ENCODE data around the gene KIF1A.

Gene KIF1A, protein sequence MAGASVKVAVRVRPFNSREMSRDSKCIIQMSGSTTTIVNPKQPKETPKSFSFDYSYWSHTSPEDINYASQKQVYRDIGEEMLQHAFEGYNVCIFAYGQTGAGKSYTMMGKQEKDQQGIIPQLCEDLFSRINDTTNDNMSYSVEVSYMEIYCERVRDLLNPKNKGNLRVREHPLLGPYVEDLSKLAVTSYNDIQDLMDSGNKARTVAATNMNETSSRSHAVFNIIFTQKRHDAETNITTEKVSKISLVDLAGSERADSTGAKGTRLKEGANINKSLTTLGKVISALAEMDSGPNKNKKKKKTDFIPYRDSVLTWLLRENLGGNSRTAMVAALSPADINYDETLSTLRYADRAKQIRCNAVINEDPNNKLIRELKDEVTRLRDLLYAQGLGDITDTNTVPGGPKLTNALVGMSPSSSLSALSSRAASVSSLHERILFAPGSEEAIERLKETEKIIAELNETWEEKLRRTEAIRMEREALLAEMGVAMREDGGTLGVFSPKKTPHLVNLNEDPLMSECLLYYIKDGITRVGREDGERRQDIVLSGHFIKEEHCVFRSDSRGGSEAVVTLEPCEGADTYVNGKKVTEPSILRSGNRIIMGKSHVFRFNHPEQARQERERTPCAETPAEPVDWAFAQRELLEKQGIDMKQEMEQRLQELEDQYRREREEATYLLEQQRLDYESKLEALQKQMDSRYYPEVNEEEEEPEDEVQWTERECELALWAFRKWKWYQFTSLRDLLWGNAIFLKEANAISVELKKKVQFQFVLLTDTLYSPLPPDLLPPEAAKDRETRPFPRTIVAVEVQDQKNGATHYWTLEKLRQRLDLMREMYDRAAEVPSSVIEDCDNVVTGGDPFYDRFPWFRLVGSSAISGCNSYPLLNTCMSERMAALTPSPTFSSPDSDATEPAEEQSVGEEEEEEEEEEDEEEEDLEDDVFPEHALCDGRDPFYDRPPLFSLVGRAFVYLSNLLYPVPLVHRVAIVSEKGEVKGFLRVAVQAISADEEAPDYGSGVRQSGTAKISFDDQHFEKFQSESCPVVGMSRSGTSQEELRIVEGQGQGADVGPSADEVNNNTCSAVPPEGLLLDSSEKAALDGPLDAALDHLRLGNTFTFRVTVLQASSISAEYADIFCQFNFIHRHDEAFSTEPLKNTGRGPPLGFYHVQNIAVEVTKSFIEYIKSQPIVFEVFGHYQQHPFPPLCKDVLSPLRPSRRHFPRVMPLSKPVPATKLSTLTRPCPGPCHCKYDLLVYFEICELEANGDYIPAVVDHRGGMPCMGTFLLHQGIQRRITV (N-terminal part only)

DNA sequence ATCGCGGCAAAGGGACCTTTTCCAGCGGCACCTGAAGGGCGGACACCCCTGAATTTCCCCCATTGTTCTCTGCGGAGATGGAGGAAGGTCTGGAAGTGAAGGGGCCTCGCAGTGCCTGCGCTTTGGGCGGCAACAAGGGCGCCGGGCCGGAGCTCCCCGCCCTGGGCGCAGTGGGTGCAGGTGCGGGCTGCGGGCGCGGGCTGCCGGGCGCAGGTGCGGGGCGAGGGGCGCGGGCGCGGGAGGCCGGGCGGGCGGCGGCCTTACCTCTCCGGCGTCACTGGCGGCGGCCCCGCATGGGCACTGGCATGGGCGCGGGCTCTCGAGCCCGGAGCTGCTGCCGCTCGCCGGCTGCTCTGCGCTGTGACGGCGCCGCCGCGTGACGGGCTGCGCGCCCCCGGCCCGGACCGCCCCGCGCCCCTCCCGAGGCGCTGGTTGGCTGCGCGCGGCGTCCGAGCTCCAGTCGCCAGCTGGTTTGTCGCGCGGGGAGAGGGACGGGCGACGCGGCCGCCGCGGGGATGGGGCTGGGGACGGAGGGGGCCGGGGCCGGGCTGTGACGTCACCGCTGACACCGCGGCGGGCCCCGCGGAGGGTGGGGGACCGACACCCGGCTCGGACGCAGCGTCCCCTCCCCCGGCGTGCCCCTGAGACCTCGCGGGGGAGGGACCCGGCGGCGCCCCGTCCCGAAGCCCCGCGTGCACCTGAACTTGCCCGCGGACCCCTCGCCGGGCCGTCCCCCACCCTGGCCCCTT lies at the start of gene KIF1A:
TSS of gene KIF1A (minus strand) at position 362 of the 749 bp plus-strand sequence. CDS start 22,467 bp downstream, outside the sequence.
- no peak for DNase-seq

DNA sequence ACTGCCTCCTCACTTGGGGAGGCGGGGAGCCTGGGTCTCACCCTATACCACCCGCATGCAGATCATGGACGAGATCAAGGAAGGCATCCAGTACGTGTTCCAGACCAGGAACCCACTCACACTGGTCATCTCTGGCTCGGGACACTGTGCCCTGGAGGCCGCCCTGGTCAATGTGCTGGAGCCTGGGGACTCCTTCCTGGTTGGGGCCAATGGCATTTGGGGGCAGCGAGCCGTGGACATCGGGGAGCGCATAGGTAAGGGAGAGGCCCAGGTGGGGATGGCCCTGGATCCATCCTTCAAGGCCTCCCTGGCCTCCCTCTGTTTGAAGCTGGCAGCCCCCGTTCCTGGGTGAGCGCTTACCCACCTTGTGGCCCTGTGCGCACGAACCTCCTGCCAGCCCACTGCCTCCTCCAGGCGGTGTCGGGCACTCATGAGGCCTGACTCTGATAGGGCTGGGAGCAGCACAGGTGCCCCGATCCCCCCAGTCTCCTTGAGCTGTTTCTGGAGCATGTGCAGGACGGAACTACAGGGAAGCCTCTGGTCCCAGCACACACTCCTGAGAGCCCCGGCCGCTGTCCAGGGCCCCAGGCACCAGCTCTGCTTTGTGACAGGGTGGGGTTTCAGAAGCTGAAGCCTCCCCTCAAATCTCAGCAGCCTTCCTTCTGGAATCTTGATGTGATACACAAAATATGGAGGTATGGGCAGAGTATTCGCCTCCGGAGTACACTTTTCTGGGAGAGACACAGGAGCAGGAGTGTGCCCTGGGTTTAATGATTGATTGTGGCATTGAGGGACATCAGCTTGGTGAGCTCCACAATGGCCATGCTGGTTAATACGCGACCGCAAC lies 49.3 kb upstream of the KIF1A start:
- no peak for DNase-seq

DNA sequence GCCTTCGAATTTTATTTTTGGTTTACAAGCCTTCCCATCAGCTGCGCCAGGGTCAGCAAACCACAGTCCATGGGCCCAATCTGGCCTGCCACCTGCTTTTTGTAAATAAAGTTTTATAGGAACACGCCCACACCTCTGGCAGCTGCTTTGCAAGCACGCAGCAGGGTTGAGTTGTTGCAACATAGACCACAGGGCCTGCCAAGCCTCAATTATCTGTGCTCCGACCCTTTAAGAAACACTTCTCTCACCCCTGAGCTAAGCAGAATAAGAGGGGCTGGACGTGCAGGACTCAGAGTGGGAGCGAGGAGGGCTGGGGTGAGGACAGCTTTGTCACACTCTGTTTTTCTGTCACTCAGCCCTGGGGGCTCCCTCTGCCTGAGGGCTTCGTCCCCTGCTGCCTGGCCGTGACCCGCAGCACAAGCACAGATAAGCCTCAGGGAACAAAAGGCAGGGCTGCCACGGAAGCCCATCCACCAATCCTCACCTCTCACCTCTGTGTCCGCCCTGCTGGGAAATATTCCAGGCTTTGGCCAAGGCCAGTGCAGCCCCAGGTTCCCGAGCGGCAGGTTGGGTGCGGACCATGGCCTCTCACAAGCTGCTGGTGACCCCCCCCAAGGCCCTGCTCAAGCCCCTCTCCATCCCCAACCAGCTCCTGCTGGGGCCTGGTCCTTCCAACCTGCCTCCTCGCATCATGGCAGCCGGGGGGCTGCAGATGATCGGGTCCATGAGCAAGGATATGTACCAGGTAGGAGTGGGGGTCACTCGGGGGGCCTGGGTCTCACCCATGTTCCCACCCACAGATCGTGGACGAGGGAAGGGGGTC lies 48.5 kb upstream of the KIF1A start, which contains the start of gene AGXT:
TSS of gene AGXT (plus strand) at position 539 of the 823 bp plus-strand sequence. CDS start at position 581, 42 bp downstream.
- DNase-seq: peak in 1 of 2 experiments; percentile 1

DNA sequence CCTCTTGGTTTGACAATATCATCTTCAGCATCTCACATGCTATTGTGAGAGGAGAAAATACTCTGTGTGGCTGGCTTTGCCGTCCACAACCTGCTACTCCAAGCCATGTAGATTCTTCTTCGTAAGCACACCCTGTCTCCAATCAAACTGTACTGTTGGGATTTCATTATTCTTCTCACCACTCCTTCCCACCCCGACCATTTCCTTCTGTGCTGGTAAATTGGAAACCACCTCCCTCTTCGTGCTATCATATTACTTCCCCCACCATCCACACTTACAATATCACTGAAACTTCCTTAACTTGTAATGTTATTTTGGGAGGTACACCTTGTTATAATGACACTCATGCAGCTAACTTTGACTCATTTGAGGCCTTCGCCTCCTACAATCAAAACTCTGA lies 45.4 kb upstream of the KIF1A start:
- peak in 1 of 2 experiments; percentile 15 for DNase-seq

DNA sequence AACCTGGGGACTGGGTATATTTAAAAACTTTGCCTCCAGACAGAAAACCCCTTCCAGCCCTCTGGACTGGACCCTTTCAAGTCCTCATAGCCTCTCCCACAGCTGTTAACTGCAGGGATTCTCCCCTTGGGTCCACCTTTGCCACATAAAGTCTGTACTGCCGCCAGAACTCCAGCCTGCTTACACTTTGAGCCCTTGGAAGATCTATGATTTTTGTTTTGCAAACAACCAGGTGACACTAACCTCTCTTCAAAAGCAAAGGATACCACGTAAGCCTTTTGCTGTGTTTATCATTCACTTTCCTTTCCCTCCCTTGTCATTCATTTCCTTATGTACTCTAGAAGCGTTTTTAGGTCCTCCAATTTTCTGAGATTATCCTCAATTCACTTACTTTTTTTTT lies 44.5 kb upstream of the KIF1A start:
- no peak for DNase-seq

DNA sequence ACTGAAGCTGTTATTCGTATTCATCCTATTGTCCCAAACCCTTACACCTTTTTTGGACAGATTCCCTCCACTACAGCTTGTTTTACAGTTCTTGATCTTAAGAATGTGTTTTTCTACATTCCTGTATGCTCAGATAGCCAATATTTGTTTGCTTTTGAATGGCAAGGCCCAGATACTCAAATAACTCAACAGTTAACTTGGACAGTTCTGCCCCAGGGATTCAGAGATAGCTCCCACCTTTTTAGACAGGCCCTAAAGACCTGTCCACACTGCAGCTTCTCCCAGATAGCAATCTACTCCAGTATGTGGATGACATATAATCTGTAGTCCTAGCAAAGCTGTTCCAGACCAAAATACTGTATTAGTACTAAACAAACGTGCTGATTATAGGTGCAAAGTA lies 41.5 kb upstream of the KIF1A start:
- DNase-seq: no peak

DNA sequence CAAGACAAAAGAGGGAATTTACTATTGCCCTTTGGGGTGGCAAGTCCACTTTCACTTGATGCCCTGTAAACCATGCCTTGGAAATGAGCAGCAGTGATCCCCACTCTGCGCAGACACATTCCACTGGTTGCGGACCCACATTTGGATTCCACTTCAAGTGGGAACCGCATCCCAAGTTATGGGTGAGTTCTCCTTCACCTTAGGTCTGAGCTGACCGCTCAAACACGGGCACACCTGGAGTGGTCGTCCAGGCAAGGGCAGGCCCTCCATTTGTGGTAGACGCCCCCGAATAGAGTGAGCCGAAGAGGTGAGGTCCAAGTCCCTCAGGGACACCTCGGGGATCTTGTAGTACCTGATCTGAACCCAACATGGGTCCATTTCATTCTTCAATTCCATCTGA lies 38.9 kb upstream of the KIF1A start:
- DNase-seq: no peak

DNA sequence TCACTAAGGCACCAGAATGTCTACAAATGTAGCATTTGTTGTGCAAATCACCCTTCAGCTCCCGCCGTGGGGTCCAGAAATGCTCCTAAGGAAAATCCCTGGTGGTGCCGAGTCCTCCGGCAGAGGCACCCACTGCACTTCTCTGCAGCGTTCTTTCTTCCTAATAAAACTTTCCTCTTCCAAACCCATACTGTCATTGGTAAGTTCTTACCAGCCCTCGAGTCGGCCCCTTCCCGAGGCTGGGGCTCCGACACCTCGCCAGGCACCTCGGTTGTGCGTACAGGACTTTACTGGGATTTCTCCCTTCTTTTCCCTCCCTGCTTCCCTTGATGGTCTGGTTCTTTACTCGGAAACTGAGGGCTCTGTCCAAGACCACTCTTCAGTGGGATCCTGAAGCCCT lies 38.3 kb upstream of the KIF1A start:
- no peak for DNase-seq

DNA sequence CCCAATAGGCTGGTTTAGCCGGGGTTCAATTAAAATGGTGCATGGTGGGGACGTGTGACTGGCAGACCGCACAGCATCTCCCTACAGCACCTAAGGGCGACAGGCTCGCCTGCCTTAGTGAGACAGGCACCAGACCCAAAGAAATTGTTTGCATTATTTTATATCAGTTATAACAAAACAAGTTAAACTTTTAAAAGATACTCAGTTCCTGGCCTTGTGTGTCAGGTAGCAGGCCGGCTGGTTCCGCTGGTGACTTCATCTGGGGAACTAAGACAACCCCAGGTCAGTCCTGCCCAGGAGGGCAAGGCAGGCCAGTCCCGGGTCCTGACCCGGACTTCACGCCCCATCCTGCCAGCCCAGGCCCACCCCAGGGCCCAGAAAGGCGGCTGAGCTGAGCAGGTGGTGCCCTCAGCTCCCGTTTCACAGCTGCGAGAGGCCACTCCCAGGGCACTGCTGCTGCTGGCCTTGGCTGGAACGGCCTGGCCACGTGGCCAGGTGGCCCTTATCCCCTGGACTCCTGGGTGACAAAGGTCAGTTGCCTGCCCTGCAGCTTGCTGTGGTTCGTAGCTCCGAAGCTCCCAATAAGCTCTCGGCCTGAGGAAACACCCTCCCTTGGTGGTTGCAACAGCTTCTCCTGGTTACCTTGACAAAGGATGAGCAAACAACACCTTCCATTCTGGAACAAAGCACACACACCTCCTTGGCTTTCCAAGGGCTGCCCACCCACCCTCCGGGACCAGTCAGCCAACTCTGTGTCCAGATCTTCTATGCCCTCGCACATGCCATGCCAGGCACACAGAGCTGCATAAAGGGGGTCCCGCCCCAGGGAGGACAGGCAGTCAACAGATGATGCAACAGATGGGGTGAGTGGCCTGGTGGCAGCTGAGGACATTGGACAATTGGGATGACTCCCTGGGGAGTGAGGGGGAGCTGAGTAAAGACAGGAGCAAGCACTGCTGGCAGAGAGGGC lies 37.3 kb upstream of the KIF1A start:
- DNase-seq: no peak

DNA sequence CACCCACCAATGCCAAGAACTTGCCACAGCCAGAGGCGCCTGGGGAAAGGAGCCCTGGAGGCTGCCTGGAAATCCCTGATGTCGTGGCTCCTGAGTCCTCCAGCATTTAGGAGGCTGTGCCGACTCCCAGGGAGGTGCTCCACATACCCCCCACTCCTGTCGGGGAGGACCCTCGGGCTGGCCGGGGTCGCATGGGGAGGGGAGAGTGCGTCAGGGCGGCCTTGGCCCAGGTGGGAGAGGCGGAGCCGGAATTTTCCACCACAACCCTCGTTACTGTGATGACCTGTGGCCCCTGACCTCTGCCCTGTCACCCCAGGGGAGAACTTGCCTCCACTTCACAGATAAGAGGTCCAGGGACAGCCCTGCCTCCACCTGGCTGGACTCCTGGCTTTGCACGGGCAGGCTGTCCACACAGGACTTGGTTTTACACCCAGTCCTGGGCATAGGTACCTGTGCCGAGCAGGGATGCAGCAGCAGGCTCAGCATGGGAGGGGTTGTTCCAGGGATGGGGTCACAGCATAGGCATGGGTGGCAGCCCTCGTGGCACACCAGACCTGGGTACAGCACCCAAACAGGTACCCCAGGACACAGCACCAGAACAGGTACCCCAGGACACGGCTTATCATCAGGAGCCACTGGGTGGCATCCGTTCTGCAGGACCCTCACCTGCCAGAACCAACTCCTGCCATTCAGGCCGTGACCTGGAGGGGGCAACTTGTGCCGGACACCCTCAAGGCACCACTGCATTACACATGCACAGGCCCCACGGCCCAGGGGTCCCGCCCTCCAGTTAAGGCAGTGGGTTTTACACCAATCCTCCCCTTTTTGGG lies 36.3 kb upstream of the KIF1A start:
- DNase-seq: no peak

DNA sequence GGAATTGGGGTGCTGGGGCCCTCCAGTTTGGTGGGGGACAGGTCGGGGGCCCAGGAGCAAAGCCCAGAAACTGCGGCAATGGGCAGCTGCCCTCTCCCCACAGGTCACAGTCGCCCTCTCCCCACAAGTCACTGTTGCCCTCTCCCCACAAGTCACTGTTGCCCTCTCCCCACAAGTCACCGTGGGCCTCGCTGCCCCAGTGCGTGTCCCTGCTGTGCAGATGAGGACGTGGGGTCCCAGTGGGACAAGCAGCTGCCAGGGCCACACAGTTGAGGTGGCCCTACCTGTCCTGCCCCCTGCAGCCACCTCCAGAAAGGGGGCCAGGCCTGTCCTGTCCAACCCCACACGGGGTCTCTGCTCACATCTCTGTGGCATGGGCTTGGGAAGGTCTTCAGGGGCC lies 35.7 kb upstream of the KIF1A start:
- no peak for DNase-seq

DNA sequence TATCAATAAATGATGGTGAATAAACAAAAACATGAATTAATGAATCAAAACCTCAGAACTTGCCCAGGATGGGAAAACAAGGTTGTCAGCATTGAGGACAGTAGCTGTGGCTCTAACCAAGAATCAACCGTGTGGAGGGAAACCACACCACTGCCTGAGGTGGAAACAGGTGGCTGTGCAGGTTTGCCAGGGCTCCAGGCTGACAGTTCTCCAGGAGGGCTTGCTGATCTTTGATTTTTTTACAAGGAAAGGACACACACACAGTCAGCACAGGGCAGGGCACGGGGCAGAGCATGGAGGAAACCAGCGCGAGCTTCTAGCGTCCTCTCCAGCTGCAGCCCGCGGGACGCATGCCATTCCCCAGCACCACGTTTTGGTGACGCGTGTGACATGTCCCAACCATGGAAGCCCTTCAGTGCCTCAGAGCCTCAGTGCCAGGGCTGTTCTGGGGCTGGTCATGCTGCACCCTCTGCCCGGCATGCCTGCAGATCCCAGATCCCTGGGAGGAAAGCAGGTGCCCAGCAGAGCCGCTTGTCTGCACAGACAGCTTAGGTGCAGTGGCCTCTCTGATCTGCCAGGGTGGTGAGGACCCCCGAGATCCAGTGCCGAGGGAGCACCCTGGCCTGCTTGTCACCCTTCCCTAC lies 32.8 kb upstream of the KIF1A start:
- DNase-seq: no peak

DNA sequence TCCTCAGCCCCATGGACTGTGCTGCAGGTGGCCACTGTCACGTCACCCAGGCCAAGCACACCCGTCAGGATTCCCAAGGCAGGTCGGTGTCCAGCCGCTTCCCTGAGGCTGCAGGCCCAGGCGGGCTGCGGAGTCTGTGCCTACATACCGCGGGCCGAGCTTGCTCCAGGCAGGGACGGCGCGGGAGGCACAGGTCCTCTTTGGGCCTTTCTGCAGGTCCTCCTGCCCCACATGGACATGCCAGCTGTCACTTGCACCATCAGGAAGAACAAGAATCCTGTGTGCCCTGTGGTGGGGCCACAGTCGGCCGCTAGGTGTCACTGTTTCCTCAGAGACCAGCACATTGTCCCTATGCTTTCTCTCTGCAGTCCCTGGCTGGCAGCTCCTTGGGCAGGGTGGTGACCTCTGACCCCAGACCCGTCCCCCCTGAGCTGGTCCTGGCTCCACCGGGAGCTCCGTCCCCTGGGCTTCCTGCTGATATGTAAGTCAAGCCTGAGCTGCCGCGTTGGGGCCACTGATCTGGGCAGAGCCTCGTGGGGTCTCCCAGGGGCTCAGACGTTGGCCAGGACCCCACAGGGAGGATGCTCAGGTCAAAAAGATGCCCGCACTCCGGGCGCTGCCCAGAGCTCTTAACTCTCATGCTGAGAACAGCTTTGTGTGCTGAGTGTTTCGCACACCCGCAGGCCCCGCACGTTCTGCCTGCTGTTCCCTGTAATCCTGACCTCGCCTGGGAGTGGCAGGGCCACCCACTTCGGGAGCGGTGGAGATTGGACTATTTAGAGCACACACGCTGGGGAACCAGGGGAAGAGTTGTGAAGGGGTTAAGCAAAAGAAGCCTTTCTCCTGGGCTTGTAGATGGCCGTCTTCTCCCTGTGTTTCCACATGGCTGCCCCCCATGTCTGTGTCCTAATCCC lies 31.3 kb upstream of the KIF1A start:
- peak; percentile 36 to 57 for DNase-seq

DNA sequence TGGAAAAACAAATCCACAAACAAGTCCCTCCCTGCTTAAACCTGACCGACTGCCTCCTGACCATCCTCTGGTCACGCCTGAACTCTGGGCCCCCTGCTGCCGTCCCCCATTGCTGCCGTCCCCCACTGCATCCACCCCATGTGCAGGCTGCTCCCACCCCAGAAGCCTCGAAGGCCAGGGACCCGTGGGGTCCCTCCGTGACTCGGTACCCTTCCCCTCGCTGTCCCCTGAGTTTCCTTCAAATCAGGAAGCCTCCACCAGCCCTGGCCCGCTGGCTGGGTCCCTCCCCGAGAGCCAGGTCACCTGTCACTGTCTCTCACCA lies 30.7 kb upstream of the KIF1A start:
- no peak for DNase-seq

DNA sequence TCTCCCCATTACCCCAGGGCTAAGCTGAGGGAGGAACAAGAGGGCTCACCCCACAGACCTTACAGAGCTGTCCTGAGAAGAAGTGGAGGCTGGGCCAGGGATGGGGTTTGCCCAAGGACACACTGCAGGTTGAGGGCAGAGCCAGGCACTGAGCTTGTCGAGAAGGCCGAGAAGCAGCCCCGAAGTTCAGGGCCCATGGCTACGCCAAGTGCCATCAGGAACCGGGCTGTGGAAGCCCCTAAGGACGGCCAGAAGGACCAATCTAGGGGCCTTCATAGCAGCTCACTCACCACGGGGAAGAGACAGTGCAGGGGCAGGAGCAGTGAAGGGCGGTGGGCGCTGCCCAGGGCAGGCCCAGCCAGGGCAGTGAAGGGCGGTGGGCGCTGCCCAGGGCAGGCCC lies 30.0 kb upstream of the KIF1A start:
- DNase-seq: no peak

DNA sequence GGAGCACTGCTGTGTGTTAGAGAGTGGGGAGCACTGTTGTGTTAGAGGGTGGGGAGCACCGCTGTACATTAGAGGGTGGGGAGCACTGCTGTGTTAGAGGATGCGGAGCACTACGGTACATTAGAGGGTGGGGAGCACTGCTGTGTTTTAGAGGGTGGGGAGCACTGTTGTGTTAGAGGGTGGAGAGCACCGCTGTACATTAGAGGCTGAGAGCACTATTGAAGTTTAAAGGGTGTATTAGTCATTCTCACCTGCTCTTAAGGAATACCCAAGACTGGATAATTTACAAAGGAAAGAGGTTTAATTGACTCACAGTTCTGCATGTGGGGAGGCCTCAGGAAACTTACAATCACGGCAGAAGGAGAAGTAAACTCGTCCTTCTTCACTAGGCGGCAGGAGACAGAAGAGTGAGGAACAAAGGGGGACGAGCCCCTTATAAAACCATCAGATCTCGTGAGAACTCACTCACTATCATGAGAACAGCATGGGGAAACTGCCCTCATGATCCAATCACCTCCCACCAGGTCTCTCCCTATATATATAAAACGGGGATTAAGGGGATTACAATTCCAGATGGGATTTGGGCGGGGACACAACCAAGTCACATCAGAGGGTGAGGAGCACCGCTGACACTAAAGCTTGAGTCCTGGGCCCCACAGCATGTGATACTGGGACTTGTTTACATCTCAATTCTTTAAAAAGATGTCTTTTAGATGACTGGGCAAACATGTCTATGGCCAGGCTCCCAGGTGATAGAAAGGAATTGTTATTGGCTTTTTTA lies 29.1 kb upstream of the KIF1A start:
- no peak for DNase-seq

All from Kasumi-1 (cell line).